22Rv1 (cell line): ENCODE measurements around the gene GRPEL2.

ENCODE experiments used
- H3K27ac ChIP-seq: fragments of 450-650 bp; 2 replicates; pipeline ENCODE4 v1.5.1; 2017
- ZFX ChIP-seq: fragments of 450-650 bp; IDR thresholded peaks from 2 replicates; pipeline ENCODE4 v1.6.1; 2017; ENCODE audit warnings: antibody characterized with exemption, borderline replicate concordance
- TF ChIP-seq, protein P1 (sequence below): fragments of 450-650 bp; IDR thresholded peaks from 2 replicates; pipeline ENCODE4 v1.5.1; 2017; ENCODE audit warnings: mild to moderate bottlenecking

GRPEL2 gene

DNA sequence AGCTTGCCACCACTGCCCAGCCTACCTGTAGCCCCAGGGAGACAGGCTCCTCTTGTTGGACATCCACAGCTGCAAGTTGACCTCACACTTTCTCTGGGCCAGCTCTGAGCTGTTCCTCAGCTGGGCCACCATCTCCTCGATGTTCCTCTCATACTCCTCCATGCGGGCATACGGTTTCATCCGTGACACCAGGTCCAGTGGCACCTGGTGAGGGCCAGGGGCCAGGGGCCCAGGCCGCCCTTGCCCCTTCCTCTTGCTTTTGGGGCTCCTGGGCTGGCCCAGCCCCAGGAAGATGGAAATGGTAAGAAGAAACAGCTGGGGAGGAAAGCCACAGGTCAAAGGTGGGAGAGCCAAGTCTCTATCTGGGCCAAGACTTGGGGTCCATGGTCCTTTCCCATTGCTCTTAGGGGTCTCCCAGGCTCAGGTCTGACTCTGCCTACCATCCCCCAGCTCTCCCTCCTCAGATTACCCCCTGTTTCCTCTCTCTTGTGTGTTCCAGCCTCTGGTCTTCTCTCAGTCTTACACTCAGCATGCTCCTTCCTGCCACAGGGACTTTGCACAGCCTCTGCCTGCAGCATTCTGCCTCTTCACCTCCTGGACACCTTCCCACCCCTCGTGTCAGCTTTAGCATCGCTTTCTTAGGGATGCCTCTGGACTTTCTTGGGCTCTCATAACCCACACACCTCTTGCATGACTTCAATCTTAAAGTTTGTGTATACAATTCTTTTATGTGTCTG is 31.6 kb downstream of the GRPEL2 start:
- TF ChIP-seq ZFX, result no peak
- TF ChIP-seq, protein P1, sequence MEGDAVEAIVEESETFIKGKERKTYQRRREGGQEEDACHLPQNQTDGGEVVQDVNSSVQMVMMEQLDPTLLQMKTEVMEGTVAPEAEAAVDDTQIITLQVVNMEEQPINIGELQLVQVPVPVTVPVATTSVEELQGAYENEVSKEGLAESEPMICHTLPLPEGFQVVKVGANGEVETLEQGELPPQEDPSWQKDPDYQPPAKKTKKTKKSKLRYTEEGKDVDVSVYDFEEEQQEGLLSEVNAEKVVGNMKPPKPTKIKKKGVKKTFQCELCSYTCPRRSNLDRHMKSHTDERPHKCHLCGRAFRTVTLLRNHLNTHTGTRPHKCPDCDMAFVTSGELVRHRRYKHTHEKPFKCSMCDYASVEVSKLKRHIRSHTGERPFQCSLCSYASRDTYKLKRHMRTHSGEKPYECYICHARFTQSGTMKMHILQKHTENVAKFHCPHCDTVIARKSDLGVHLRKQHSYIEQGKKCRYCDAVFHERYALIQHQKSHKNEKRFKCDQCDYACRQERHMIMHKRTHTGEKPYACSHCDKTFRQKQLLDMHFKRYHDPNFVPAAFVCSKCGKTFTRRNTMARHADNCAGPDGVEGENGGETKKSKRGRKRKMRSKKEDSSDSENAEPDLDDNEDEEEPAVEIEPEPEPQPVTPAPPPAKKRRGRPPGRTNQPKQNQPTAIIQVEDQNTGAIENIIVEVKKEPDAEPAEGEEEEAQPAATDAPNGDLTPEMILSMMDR, result no peak
- no peak overlapping the region for H3K27ac ChIP-seq

DNA sequence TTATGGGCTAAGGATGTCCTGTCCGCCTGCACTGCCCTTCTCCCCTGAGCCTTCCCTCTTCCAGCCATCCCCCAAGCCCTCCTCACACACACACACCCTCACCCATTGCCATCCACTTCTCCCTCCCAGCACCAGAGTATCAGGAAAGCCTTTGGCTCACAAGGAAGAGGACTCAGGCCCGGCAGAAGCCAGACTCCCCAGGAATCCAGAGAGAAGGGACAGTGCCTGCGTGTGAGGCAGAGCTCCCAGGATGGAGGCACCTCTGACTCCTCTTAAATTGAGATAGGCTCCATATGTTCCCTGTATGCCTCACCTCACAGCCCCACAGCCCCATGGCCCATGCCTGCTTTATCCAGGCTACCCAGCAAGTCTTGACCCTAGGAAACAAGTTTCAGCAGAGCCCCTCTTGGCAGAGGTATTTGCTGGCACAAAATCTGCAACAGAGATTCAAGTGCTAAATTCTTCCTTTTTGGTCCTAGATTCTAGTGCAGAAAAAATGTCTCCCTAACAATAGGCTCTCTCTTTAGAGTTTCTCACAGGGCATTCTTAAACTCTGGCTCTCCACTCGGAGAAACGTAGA is 33.0 kb downstream of the GRPEL2 start:
- TF ChIP-seq, protein P1, result no peak
- TF ChIP-seq ZFX, result no peak
- no peak overlapping the region for H3K27ac ChIP-seq

DNA sequence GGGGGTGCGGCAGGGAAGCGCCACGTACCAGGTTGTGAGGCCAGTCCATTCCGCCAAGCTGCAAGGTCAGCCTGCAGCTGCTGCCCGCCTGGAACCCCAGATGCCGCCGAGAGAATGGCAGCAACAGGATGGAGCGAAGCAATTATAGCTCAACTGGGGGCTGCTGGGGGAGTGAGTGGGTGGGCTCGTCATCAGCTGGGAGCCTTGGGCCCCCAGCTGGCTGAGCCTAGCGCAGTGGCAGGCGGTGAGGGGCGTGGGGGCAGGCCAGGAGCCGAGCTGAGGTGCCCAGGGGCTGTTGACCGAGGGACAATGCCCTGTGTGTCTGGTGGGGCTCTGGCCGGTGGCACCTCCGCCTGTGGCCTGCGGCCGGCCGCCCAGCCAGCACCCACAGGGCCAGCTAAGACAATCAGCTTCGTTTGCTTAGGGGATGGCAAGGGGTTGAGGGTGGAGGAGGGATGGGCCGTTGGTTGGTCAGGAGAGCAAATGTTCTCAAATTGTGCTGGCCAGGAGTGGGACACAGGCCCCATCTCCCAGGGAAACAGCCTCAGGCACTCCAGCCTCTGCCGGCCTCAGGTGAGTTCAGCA is 34.0 kb downstream of the GRPEL2 start, which contains the start of gene IL17B:
Gene IL17B (minus strand): TSS at position 116 of the 585 bp plus-strand sequence. CDS start 67 bp downstream, at position 49.
- H3K27ac ChIP-seq, result no peak within 1 kb of the TSS
- TF ChIP-seq, protein P1, result no peak

- no peak for TF ChIP-seq ZFX
- TF ChIP-seq, protein P1, result no peak
- no peak overlapping the region for H3K27ac ChIP-seq
Measured at GRCh38 chr5:149379818-149380374, 34.6 kb downstream of the GRPEL2 start.

DNA sequence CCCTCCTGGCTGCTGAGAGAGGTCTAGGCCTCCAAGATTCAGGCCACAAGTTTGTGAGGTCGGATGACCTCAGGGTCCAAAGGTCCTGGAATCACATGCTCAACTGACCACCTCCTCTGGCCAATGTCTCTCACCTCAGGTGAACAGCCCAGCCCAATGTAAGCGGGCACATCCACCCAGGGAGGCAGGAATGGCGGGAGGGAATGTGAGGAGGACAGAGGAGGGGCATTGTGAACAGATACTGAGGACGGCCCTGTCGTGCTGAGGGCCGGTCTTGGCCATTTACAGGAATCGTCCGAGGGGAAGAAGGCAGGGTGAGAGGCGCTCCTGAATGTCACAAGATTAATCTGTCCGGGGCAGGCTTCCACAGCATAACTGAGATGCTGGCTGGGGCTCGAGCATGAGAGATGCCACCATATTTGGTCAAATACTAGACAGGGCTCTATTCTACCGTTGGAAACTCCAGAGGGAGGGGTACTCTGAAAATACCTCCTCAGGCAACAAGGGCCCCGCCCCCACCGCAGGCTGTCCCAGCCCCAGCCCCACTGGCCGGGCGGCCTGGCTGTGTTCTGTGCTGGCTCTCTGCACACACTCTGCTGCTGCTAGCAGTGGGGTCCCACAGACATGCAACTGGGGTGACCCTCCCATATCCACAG is 35.3 kb downstream of the GRPEL2 start:
- TF ChIP-seq, protein P1, result no peak
- no peak for TF ChIP-seq ZFX

GRCh38 chr5:149381261-149381985 is 36.1 kb downstream of the GRPEL2 start:
- no peak overlapping the region for H3K27ac ChIP-seq
- TF ChIP-seq ZFX, result no peak
- TF ChIP-seq, protein P1, result no peak

More for the DNA sequence above, 35.3 kb downstream of the GRPEL2 start:
- no peak overlapping the region for H3K27ac ChIP-seq
